SK-N-SH treated with all-trans-retinoic acid at 6 μM for 48 hours (cell line): Measurements from ENCODE around the gene AASS.

Experiments
- ATAC-seq: fragments of 200-7000 bp; cut with Tn5 transposase; 3 replicates; pipeline ENCODE4 v1.9.1; 2020; ENCODE audit warnings: mild to moderate bottlenecking, moderate library complexity
- ARNTL ChIP-seq: fragments of 450-650 bp; formaldehyde crosslinking; IDR thresholded peaks from 2 replicates; pipeline ENCODE4 v1.5.0; 2020; ENCODE audit warnings: low read depth, mild to moderate bottlenecking, moderate library complexity, borderline replicate concordance
- BACH2 ChIP-seq: fragments of 250-450 bp; sonication (Bioruptor Pico); IDR thresholded peaks from 2 replicates; pipeline ENCODE4 v1.9.0; 2021; ENCODE audit warnings: mild to moderate bottlenecking, borderline replicate concordance
- CREB5 ChIP-seq: fragments of 250-450 bp; sonication (Bioruptor Pico); IDR thresholded peaks from 2 replicates; pipeline ENCODE4 v1.5.1; 2020; ENCODE audit warnings: low read depth, mild to moderate bottlenecking, moderate library complexity
- CSDC2 ChIP-seq: fragments of 250-450 bp; sonication (Bioruptor Pico); IDR thresholded peaks from 2 replicates; pipeline ENCODE4 v1.5.0; 2020; ENCODE audit warnings: mild to moderate bottlenecking, moderate library complexity
- ESRRG ChIP-seq: fragments of 250-450 bp; sonication (Bioruptor Pico); IDR thresholded peaks from 2 replicates; pipeline ENCODE4 v1.6.1; 2021; ENCODE audit warnings: mild to moderate bottlenecking
- GLIS3 ChIP-seq: fragments of 250-450 bp; sonication (Bioruptor Pico); IDR thresholded peaks from 2 replicates; pipeline ENCODE4 v1.5.0; 2020; ENCODE audit warnings: mild to moderate bottlenecking, moderate library complexity
- ISL1 ChIP-seq: fragments of 250-450 bp; sonication (Bioruptor Pico); IDR thresholded peaks from 2 replicates; pipeline ENCODE4 v2.1.2; 2022; ENCODE audit warnings: mild to moderate bottlenecking, moderate library complexity
- OSR1 ChIP-seq: fragments of 250-450 bp; sonication (Bioruptor Pico); IDR thresholded peaks from 2 replicates; pipeline ENCODE4 v1.8.0; 2022; ENCODE audit warnings: moderate library complexity, mild to moderate bottlenecking, inconsistent platforms
- POU6F1 ChIP-seq: fragments of 250-450 bp; sonication (Bioruptor Pico); IDR thresholded peaks from 2 replicates; pipeline ENCODE4 v1.8.0; 2021; ENCODE audit warnings: low read depth, mild to moderate bottlenecking, moderate library complexity, borderline replicate concordance
- PPARA ChIP-seq: fragments of 250-450 bp; sonication (Bioruptor Pico); IDR thresholded peaks from 2 replicates; pipeline ENCODE4 v1.5.0; 2020; ENCODE audit warnings: mild to moderate bottlenecking, borderline replicate concordance
- RARB ChIP-seq: fragments of 250-450 bp; sonication (Bioruptor Pico); IDR thresholded peaks from 2 replicates; pipeline ENCODE4 v1.8.0; 2021; ENCODE audit warnings: mild to moderate bottlenecking, moderate library complexity
- TCF4 ChIP-seq: fragments of 250-450 bp; sonication (Bioruptor Pico); IDR thresholded peaks from 2 replicates; pipeline ENCODE4 v1.8.0; 2021; ENCODE audit warnings: mild to moderate bottlenecking, moderate library complexity, borderline replicate concordance
- TOX ChIP-seq: fragments of 250-450 bp; sonication (Bioruptor Pico); IDR thresholded peaks from 2 replicates; pipeline ENCODE4 v1.8.0; 2021; ENCODE audit warnings: mild to moderate bottlenecking, moderate library complexity, borderline replicate concordance
- ZC3H10 ChIP-seq: fragments of 250-450 bp; sonication (Bioruptor Pico); IDR thresholded peaks from 2 replicates; pipeline ENCODE4 v1.5.1; 2021; ENCODE audit warnings: mild to moderate bottlenecking, moderate library complexity
- ZFP3 ChIP-seq: fragments of 250-450 bp; sonication (Bioruptor Pico); IDR thresholded peaks from 2 replicates; pipeline ENCODE4 v1.5.0; 2020; ENCODE audit warnings: mild to moderate bottlenecking, moderate library complexity
- ZFP30 ChIP-seq: fragments of 450-650 bp; formaldehyde crosslinking; IDR thresholded peaks from 2 replicates; pipeline ENCODE4 v1.5.0; 2022; ENCODE audit warnings: mild to moderate bottlenecking, moderate library complexity
- ZNF565 ChIP-seq: fragments of 450-650 bp; formaldehyde crosslinking; conservative IDR thresholded peaks from 2 replicates; pipeline ENCODE4 v1.5.0; 2020; ENCODE audit warnings: low read depth, mild to moderate bottlenecking, moderate library complexity
- ZNF70 ChIP-seq: fragments of 450-650 bp; formaldehyde crosslinking; IDR thresholded peaks from 2 replicates; pipeline ENCODE4 v1.5.0; 2020; ENCODE audit warnings: mild to moderate bottlenecking, moderate library complexity
- ZNF8 ChIP-seq: fragments of 450-650 bp; formaldehyde crosslinking; IDR thresholded peaks from 2 replicates; pipeline ENCODE4 v1.5.0; 2020; ENCODE audit warnings: mild to moderate bottlenecking, moderate library complexity
- TF ChIP-seq, protein P1 (sequence below): fragments of 250-450 bp; sonication (Bioruptor Pico); IDR thresholded peaks from 2 replicates; pipeline ENCODE4 v1.5.1; 2021; ENCODE audit warnings: mild to moderate bottlenecking, moderate library complexity

AASS gene

DNA sequence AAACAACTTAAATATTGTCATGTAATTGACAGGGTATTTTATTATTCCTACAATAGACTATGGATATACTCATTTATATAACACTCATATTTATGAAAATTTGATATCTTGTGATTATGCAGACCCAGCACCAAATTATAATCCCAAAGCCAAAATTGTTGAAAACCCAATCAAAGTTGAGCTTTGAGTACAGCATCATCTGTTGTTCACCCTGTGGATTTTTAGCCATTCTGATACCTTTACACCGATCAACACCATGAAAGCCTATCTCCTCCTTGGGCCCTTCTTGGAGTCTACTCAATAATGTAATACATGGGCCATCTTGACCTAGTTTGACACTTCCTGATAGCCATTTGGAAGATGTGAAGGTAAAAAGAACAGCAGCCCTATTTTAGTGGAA, 49.5 kb downstream of the AASS start:
- ATAC-seq: no peak
- TF ChIP-seq ZFP3 (CRISPR knock-in tag) (no peak), GLIS3 (no peak), BACH2 (no peak), ESRRG (CRISPR knock-in tag) (no peak), CSDC2 (no peak), ZNF565 (CRISPR knock-in tag) (no peak)

GRCh38 chr7:122092964-122093797, 50.9 kb downstream of the AASS start:
- no peak for TF ChIP-seq ISL1 (CRISPR knock-in tag)
- TF ChIP-seq OSR1: no peak
- no peak for TF ChIP-seq ZFP3 (CRISPR knock-in tag)
- no peak for TF ChIP-seq CREB5 (CRISPR knock-in tag)
- peak; percentile 94 for ATAC-seq

DNA sequence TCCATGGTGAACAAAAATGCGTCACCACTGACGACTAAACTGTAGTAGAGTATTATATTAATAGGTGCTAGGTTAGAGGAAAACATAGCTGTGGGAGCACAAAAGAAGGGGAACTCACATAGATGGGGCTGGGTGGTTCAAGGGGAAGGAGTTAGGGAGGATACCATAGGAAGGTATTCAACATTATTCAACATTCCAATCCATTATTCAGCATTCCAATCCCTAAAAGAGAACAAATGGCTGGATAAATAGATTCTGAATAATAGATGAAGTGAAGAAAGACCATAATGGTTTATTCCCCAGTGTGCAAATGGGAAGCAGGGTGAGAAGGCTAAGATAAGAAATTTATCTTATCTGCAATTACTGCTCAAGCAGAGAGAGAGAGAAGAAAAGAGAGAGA, 61.4 kb downstream of the AASS start:
- TF ChIP-seq TCF4 (no peak), ZFP3 (CRISPR knock-in tag) (no peak), ESRRG (CRISPR knock-in tag) (no peak), ZNF8 (CRISPR knock-in tag) (no peak), TOX (CRISPR knock-in tag) (no peak), ZNF565 (CRISPR knock-in tag) (no peak), ZC3H10 (CRISPR knock-in tag) (no peak), OSR1 (no peak)
- TF ChIP-seq, protein P1, sequence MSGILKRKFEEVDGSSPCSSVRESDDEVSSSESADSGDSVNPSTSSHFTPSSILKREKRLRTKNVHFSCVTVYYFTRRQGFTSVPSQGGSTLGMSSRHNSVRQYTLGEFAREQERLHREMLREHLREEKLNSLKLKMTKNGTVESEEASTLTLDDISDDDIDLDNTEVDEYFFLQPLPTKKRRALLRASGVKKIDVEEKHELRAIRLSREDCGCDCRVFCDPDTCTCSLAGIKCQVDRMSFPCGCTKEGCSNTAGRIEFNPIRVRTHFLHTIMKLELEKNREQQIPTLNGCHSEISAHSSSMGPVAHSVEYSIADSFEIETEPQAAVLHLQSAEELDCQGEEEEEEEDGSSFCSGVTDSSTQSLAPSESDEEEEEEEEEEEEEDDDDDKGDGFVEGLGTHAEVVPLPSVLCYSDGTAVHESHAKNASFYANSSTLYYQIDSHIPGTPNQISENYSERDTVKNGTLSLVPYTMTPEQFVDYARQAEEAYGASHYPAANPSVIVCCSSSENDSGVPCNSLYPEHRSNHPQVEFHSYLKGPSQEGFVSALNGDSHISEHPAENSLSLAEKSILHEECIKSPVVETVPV (CRISPR knock-in tag): no peak
- ATAC-seq: no peak

DNA sequence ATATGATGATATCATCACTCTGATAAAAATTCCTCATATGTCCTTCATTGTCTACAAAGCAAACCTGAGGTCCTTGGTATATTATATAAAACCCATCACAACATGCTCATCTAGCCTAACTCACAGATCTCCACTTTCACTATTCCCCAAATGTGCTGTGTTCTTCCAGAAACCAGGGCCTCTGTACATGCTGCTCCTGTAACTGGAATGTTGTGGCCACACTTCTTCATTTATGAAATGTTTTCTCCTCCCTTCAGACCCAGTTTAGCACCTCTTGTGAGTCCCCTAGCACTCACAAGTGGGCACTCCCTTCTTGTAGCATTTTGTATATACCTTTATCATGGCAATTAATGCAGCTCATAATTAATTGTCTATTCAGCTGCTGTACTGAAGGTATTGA, 61.9 kb downstream of the AASS start:
- no peak for ATAC-seq
- TF ChIP-seq ZFP3 (CRISPR knock-in tag): no peak

GRCh38 chr7:122073635-122074034, 70.4 kb downstream of the AASS start:
- no peak for TF ChIP-seq ZNF565 (CRISPR knock-in tag)
- no peak for TF ChIP-seq RARB
- no peak for TF ChIP-seq ZFP30
- TF ChIP-seq BACH2: no peak
- TF ChIP-seq POU6F1 (CRISPR knock-in tag): no peak

GRCh38 chr7:122072924-122073599, 71.0 kb downstream of the AASS start:
- no peak for TF ChIP-seq ZFP30
- TF ChIP-seq ESRRG (CRISPR knock-in tag): no peak
- TF ChIP-seq ISL1 (CRISPR knock-in tag): no peak
- TF ChIP-seq ZNF565 (CRISPR knock-in tag): no peak
- TF ChIP-seq PPARA (CRISPR knock-in tag): no peak
- ATAC-seq: no peak

More at GRCh38 chr7:122073635-122074034, 70.4 kb downstream of the AASS start:
- no peak for ATAC-seq

GRCh38 chr7:122072272-122072671, 71.8 kb downstream of the AASS start:
- TF ChIP-seq ZC3H10 (CRISPR knock-in tag) (no peak), PPARA (CRISPR knock-in tag) (no peak), OSR1 (no peak), ZFP30 (no peak), RARB (no peak), ESRRG (CRISPR knock-in tag) (no peak), GLIS3 (no peak), ARNTL (CRISPR knock-in tag) (no peak), CREB5 (CRISPR knock-in tag) (no peak), TCF4 (no peak), CSDC2 (no peak), ZNF70 (CRISPR knock-in tag) (no peak), ZNF565 (CRISPR knock-in tag) (no peak), TOX (CRISPR knock-in tag) (no peak)
- TF ChIP-seq, protein P1 (CRISPR knock-in tag): no peak
- ATAC-seq: no peak
